Kidney (tissue), 14 donors: ENCODE data around the gene CTDSP2. TPM values are rescaled to one million over a fixed set of nuclear protein-coding genes. Genes with fewer than 3 reads are reported as not detected.

ENCODE experiments used
- DNase-seq, 5 donors: peaks; one replicate each; pipeline ENCODE4 v3.0.0-alpha.2; 2013 to 2020
- FAIRE-seq: peaks from 2 replicates; lab custom pipeline; 2012; peaks lifted over from hg19 to GRCh38; lab: Jason Lieb, UNC
- H3K27ac ChIP-seq, 2 donors: one replicate each; pipeline ENCODE4 v1.7.0; 2013; ENCODE audit warnings: low read depth in 2 of 2, low read length in 2 of 2, inconsistent platforms in 1 of 2
- H3K27me3 ChIP-seq: one replicate; pipeline ENCODE4 v1.7.1; 2013; ENCODE audit warnings: low read length, inconsistent platforms; ENCODE audit not compliant: control insufficient read depth, insufficient read depth
- H3K36me3 ChIP-seq, 3 donors: one replicate each; pipeline versions ENCODE4 v1.7.0 to v1.7.1; 2013; ENCODE audit warnings: low read length in 3 of 3, control low read depth in 1 of 3, inconsistent platforms in 1 of 3; ENCODE audit not compliant: insufficient read depth in 3 of 3, control insufficient read depth in 2 of 3
- H3K4me1 ChIP-seq, 3 donors: one replicate each; pipeline versions ENCODE4 v1.7.0 to v1.7.1; 2013; ENCODE audit warnings: low read length in 3 of 3, inconsistent platforms in 1 of 3, low read depth in 1 of 3; ENCODE audit not compliant: control insufficient read depth in 2 of 3, insufficient read depth in 2 of 3
- H3K4me3 ChIP-seq, 3 donors: one replicate each; pipeline versions ENCODE4 v1.7.0 to v1.8.1; 2013; ENCODE audit warnings: low read length in 3 of 3, control low read depth in 1 of 3, inconsistent platforms in 1 of 3
- H3K9ac ChIP-seq, 3 donors: one replicate each; pipeline versions ENCODE4 v1.7.0 to v1.7.1; 2013; ENCODE audit warnings: low read length in 3 of 3, control low read depth in 1 of 3, inconsistent platforms in 1 of 3
- H3K9me3 ChIP-seq, 3 donors: one replicate each; pipeline versions ENCODE4 v1.7.0 to v1.7.1; 2013; ENCODE audit warnings: low read length in 3 of 3, control low read depth in 1 of 3, inconsistent platforms in 1 of 3; ENCODE audit not compliant: control insufficient read depth in 2 of 3, insufficient read depth in 1 of 3
- CTCF ChIP-seq: IDR thresholded peaks from 3 replicates; pipeline ENCODE4 v1.5.1; 2012; ENCODE audit warnings: mild to moderate bottlenecking, moderate library complexity, borderline replicate concordance; ENCODE audit not compliant: insufficient read depth; ENCODE audit errors: extremely low read depth
- intact Hi-C: fragments of 100-400 bp; cut with DNase I; formaldehyde crosslinking; loops from one replicate; pipeline ENCODE4 v1.11.1; 2022
- polyA plus RNA-seq: library from polyadenylated mRNA; stranded (reverse); fragments of 350-450 nt; fragmentation: Illumina TruSeq; extraction: RNeasy Lipid Tissue Mini Kit (QIAGEN cat#74804); gene quantifications from one replicate; pipeline ENCODE4 v1.2.3, GENCODE V29; 2014; ENCODE audit warnings: low read depth, low replicate concordance; ENCODE audit not compliant: insufficient read depth
- total RNA-seq: library from RNA; stranded (reverse); fragmentation: NEBNext Ultra II Directional; extraction: Animal tissue kit (Norgen Biotek cat#: 25700); gene quantifications from one replicate; pipeline ENCODE4 v1.2.1, GENCODE V29; 2021
- donor health status: control.
- donor health status: control.
- donor health status: control.
- donor health status: control.
- donor health status: control.
- donor health status: DM: yes; HTN: yes; CAD: no.
- donor health status: Normal renal cell carcinoma (clear cell type).

Gene CTDSP2
- total and polyA plus RNA-seq, 2 donors from 2014 or later: 46.0 to 198 TPM

- no peak for TF ChIP-seq CTCF
- H3K9ac ChIP-seq: no peak overlapping the region
- no peaks in the 10 kb centered on the region for H3K27me3 ChIP-seq
- H3K4me1 ChIP-seq: peaks cover 0 to 16% (median 16%) of the 10 kb centered on the region in 3 donors
- peaks cover 0 to 28% (median 3%) of the 10 kb centered on the region in 3 donors for H3K36me3 ChIP-seq
- FAIRE-seq: no peak
- no peak for DNase-seq
- H3K9me3 ChIP-seq: no peaks in the 10 kb centered on the region
- intact Hi-C loops: no loop called here
- H3K4me3 ChIP-seq: no peak overlapping the region
- H3K27ac ChIP-seq: no peak overlapping the region
These were observed 31.1 kb downstream of the CTDSP2 start for GRCh38 chr12:57815177-57816000.

- Histone ChIP-seq H3K27me3 (no peaks in the 10 kb centered on the region), H3K4me1 (peaks cover 0 to 16% (median 16%) of the 10 kb centered on the region in 3 donors), H3K9me3 (no peaks in the 10 kb centered on the region), H3K9ac (no peak overlapping the region), H3K4me3 (no peak overlapping the region), H3K27ac (no peak overlapping the region), H3K36me3 (peaks cover 0 to 40% (median 11%) of the 10 kb centered on the region in 3 donors)
- DNase-seq: peak in 1 of 5 donors; percentile 43
- TF ChIP-seq CTCF: no peak
- no peak for FAIRE-seq
- intact Hi-C loops: no loop called here
These were observed 32.4 kb downstream of the CTDSP2 start for GRCh38 chr12:57813971-57814772.

- peaks cover 0 to 16% (median 16%) of the 10 kb centered on the region in 3 donors for H3K4me1 ChIP-seq
- intact Hi-C loops: no loop called here
These were observed 33.2 kb downstream of the CTDSP2 start for GRCh38 chr12:57813111-57813970.

More at GRCh38 chr12:57813111-57813970, 33.2 kb downstream of the CTDSP2 start:
- no peaks in the 10 kb centered on the region for H3K27me3 ChIP-seq
- H3K27ac ChIP-seq: no peak overlapping the region
- H3K9me3 ChIP-seq: no peaks in the 10 kb centered on the region
- no peak for DNase-seq
- H3K4me3 ChIP-seq: no peak overlapping the region
- no peak for FAIRE-seq
- no peak overlapping the region for H3K9ac ChIP-seq
- H3K36me3 ChIP-seq: peaks cover 0 to 40% (median 8%) of the 10 kb centered on the region in 3 donors
- TF ChIP-seq CTCF: no peak
